Activated CD8-positive, alpha-beta memory T cell treated with anti-CD3 and anti-CD28 coated beads for 24 hours (primary cell): ENCODE results near the gene DHX30.
"Not testable (repeated sequence)": the region's sequence is repeated elsewhere in the genome, so short reads cannot be mapped to it uniquely, and the experiment has no call there.

Source experiments
- DNase-seq: peaks from one replicate; pipeline ENCODE4 v3.0.0-alpha.2; 2020

Gene DHX30

DNA sequence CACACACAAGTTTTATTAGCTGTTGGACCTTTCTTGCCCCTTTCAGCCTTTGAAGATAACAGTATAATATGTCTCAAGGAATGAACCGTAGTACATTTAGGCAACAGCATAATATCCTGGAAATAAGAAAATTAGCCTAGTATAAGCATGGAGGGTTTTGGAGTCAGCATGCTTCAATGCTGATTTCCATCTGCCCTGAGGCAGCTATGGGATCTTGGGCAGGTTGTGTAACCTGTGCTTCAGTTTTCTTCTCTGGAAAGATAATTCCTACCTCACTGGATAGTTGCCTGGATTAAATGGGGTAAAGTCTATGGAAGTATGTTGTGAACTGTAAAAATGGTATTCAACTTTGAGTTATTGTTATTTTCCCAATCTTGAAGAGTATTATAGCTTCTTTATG, 1.6 kb downstream of the DHX30 start:
- DNase-seq, result no peak

DNA sequence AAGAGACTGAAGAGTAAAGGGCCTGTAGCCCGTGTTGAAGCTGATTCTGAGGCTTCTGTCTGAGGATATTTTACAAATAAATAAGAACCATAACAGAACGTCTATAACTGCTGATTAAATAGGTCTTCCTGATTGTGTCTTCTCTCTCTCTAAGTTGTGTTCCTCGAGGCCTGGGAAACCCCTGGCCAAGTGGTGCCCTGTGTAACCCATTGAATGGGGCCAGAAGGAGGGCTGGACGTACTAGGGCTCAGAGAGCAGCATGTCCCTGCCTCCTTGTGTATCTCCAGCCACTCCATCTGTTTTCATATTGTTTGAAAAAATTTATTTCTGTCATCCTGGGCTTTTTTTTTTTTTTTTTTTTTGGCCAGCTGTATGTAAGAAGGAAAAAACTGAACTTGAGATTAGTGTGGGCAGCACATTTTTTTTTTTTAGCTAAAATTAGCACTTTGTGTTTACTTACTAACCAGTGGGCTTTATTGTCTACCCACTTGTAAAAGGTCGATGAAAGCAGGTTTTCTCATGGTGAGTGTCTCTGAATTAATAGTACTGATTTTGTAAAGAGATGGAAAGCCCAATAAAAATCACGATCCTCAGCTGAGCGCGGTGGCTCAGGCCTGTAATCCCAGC, 10.7 kb downstream of the DHX30 start:
- DNase-seq, result no peak

DNA sequence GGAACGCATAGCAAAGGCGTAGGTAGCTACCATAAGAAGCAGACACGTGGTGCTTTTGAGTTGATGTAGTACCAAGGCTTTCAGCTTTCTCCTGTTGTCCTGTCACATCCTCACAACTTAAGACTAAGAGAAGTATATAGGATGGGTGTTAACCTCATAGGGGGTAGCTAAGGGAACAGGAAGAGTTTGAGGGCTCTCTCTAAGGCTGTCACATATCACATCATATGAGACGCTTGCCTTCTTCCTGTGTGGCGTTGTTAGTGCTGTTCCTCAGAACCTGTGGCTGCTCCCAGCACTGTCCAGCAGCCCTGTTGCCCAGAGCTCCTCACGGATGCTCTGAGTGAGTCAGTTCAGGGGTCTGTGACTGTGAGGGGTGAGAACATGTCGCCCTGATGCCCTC, 14.7 kb downstream of the DHX30 start:
- no peak for DNase-seq

DNA sequence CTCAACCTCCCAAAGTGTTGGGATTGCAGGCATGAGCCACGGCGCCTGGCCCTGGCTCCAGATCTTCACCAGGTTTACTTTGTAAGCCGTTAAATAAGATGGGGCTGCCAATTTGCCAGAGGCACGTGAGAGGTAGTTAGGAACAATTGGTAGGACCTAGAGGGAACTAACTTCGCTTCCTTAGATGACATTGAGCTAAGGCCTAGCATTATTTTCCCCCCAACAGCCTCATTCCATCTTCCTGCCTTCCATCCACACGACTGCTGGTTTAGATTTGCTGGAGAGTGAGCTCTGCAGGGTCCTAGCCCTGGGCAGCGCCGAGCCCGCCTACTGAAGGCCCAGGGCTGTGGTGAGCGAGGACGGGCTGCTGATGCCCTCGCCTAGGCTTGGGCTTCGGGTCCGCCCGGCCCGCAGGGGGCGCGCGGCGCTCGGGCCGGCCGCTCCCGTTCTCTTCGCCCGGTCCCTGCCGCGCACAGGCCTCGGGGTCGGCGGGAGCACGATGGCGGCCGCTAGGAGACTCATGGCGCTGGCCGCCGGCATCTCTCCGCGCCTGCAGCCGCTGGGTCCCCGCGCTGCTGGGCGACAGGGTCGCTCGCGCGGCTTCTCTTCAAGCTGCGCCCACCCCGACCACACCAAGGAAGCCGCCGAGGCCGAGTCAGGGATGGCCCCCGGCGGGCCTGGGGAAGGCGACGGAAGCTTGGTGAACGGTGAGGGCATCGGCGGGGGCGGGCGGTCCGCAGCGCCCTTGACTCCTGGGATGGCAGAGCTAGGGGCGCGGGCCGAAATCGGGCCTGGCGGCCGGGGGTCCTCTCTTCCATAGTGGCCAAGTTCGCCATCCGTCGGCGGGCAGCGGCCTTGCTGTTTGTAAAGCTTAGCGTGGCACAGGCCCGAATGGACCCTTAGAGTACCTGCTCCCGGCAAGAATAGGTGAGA, 21.9 kb downstream of the DHX30 start:
- peak; percentile 90 for DNase-seq

DNA sequence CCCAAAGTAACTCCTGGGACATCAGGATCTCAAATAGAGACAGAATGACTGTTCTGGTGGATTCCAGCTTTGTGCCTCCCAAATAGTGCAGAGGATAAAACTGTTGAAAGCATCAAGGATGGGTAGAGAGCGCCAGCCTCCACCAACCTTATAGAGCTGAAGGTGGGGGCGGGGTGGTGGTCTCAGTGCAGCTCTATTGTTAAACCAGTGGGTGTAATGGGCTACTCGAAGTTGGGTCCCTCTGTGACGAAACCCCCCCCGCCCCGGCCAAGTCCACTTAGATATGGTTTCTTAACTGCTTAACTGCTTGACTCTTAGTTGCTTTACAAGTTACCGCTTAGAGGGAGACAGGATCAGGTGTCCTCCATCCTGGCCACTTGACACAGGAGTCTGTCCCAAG, 22.7 kb downstream of the DHX30 start:
- no peak for DNase-seq

DNA sequence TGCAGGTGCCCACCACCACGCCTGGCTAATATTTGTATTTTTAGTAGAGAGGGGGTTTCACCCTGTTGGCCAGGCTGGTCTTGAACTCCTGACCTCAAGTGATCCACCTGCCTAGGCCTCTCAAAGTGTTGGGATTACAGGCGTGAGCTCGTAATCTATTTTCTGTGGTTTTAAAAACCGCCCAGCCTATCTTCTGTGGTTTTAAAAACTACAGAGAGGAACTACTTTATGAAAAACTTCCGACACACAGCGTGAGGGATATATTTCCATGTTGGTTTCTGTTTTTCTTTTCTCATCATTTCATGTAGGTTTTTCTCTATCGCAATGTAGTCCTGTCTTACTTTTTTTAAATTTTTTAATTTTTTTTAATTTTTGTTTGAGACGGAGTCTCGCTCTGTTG, 26.5 kb downstream of the DHX30 start:
- not testable (repeated sequence) for DNase-seq

DNA sequence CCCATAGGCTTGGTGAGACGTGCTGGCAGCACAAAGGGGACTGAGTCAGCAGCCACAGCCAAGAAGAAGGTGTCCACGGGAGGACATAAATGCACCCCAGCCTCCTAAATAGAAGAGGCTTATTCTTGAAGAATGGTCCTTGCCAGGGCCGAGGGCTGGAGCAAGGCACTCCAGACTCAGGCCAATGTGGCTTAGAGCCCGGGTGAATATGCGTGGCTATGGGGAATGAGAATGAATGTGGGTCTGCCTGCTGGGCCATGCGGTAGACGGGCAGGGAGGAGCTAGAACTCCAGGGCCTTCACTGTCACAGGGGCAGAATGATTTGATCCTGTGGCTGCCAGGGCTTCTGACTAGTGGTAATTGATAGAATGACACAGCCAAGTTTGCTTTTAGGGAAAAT, 34.0 kb downstream of the DHX30 start:
- no peak for DNase-seq

DNA sequence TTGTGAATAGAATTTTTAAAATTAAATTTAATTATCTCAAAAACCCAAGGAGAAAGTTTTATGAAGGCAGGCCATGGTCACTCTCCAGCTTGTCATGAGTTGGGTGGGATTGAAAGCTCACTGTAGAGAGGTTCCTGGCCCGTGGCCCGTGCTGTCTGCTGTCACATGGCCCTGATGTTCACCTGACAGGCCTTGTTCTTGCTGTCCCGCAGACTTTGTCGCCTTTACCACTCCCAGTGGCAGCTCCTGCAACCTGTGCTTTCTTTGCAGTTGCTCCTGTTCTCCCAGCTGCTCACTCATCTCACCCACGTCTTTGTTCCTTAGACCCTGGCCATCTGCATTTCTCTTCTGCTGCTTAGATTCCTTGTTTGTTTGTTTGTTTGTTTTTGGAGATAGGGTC, 35.6 kb downstream of the DHX30 start:
- no peak for DNase-seq

DNA sequence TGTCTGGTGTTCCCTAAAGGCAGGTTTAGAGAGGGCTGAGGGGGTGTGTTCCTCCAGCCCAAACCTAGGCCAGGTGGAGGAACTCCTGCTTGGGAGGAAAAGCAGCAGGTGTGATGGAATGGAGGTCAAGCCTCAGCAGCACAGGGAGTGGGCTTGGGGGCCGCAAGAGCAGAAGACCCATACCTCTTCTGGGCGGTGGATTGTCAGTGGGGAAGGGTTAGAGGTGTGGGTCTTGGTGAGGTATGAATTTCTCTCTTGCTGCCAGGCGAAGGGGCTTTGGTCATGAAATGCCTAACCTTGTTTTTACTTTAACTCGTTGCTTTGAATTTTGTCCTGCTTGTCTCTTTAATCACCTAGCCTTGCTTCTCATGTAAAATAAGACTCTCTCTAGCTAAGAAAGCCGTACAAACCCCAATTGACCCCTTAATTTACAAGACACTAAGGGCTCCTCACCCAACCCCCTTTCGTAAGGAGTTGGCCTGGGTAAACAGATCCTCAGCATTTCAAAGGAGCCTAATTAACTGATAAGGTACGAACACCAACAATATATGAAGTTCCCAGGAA, 38.9 kb downstream of the DHX30 start:
- DNase-seq, result no peak

DNA sequence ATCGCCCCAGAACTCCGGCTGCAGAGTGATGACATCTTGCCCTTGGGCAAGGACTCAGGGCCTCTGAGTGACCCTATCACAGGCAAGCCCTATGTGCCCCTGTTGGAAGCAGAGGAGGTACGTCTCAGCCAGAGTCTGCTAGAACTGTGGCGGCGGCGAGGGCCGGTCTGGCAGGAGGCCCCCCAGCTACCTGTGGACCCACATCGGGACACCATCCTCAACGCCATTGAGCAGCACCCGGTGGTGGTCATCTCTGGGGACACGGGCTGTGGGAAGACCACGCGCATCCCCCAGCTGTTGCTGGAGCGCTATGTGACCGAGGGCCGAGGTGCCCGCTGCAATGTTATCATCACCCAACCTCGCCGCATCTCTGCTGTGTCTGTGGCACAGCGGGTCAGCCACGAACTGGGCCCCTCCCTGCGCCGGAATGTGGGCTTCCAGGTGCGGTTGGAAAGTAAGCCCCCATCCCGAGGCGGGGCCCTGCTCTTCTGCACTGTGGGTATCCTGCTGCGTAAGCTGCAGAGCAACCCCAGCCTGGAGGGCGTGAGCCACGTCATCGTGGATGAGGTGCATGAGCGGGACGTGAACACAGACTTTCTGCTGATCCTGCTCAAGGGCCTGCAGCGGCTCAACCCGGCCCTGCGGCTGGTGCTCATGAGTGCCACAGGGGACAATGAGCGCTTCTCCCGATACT, 43.4 kb downstream of the DHX30 start:
- DNase-seq, result no peak

DNA sequence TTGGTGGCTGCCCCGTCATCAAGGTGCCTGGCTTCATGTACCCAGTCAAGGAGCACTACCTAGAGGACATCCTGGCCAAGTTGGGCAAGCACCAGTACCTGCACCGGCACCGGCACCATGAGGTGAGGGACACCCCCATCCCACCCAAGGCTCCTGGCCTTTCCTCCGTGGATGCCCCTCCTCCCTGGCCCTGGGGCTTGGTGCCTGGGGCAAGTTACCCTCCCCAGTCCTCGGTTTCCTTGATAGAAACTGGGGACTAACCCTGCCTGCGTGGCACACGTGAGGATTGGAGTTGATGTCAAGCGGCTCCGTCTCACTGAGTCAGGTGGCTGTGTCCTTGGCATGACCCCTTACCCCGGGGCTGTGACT, 43.9 kb downstream of the DHX30 start:
- DNase-seq, result no peak

DNA sequence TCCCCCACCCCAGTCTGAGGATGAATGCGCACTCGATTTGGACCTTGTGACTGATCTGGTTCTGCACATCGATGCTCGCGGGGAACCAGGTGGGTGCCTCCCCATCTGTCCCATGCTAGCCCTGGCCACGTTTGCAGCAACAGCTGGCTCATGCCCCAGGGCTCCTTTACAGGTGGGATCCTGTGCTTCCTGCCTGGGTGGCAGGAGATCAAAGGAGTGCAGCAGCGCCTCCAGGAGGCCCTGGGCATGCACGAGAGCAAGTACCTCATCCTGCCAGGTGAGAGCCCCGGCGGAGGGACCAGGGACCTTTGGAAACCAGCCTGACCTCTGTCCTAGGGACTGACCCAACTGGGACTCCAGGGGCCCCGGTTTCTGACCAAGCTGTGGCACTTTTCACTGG, 44.3 kb downstream of the DHX30 start:
- no peak for DNase-seq

DNA sequence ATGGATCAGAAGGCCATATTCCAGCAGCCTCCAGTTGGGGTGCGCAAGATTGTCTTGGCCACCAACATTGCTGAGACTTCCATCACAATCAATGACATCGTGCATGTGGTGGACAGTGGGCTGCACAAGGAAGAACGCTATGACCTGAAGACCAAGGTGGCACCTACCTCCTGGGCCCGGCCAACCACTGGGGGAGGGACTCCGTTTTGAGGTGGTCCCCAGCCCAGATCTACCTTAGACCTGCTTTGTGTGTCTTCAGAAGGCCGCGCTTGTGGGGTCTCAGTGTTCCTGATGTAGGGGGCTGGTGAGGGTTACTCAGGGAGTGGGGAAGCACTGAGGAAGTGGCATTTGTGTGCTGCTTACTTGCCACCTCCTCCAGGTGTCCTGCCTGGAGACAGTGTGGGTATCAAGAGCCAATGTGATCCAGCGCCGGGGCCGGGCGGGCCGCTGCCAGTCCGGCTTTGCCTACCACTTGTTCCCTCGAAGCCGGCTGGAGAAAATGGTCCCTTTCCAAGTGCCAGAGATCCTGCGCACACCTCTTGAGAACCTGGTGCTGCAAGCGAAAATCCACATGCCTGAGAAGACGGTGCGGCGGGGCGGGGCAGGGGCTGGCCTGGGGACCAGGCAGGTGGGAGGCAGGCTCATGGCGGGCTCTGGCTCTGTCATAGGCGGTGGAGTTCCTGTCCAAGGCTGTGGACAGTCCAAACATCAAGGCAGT, 45.0 kb downstream of the DHX30 start:
- no peak for DNase-seq

DNA sequence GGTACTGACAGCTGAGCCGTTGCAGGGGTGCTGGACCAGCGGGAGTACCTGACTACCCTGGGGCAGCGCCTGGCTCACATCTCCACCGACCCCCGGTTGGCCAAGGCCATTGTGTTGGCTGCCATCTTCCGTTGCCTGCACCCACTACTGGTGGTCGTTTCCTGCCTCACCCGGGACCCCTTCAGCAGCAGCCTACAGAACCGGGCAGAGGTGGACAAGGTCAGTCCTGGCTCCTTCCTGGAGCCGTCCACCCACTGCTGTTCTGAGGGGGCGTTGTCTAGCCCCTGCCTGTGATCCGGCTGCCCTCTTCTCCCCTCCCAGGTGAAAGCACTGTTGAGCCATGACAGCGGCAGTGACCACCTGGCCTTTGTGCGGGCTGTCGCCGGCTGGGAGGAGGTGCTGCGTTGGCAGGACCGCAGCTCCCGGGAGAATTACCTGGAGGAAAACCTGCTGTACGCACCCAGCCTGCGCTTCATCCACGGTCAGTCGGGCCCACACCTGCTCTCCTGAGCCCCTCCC, 45.7 kb downstream of the DHX30 start:
- no peak for DNase-seq

DNA sequence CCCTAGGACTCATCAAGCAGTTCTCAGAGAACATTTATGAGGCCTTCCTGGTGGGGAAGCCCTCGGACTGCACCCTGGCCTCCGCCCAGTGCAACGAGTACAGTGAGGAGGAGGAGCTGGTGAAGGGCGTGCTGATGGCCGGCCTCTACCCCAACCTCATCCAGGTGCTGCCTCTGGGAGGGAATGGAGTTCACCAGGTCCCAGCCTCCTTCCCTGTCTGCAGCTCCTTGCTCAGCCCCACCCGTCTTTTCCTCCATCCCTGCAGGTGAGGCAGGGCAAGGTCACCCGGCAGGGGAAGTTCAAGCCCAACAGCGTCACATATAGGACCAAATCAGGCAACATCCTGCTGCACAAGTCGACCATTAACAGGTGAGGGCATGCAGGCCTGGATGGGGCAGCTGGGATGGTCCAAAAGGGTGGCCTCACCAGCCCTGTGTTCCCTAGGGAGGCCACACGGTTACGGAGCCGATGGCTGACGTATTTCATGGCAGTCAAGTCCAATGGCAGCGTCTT, 46.3 kb downstream of the DHX30 start:
- no peak for DNase-seq

DNA sequence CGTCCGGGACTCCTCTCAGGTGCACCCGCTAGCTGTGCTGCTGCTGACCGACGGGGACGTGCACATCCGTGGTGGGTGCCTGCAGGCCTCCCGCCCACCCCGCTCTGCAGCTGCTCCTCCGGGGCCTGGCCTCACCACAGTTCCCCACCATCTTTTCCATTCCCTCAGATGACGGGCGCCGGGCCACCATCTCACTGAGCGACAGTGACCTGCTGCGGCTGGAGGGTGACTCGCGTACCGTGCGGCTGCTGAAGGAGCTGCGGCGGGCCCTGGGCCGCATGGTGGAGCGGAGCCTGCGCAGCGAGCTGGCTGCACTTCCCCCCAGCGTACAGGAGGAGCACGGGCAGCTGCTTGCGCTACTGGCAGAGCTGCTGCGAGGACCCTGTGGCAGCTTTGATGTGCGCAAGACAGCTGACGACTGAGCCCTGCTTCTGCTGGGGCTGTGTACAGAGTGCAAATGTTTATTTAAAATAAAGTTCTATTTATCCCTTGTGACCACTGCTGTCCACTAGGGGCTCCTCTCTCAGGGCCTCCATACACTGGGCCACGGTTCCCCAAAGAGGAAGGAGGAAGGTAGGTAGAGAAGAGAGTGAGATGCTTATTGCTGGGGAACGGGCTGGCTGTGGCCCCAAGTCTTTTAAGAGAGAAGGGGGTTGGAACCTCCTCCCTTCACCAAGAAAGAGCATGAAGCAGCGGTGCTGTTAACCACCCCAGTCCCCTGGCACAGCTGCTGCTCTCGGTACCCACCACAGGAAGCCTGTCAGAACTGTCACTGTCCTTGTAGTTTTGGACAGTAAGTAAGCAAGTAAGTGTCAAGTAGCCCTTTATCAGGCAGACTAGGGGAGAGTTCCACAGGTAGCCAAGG, 47.0 kb downstream of the DHX30 start:
- no peak for DNase-seq

DNA sequence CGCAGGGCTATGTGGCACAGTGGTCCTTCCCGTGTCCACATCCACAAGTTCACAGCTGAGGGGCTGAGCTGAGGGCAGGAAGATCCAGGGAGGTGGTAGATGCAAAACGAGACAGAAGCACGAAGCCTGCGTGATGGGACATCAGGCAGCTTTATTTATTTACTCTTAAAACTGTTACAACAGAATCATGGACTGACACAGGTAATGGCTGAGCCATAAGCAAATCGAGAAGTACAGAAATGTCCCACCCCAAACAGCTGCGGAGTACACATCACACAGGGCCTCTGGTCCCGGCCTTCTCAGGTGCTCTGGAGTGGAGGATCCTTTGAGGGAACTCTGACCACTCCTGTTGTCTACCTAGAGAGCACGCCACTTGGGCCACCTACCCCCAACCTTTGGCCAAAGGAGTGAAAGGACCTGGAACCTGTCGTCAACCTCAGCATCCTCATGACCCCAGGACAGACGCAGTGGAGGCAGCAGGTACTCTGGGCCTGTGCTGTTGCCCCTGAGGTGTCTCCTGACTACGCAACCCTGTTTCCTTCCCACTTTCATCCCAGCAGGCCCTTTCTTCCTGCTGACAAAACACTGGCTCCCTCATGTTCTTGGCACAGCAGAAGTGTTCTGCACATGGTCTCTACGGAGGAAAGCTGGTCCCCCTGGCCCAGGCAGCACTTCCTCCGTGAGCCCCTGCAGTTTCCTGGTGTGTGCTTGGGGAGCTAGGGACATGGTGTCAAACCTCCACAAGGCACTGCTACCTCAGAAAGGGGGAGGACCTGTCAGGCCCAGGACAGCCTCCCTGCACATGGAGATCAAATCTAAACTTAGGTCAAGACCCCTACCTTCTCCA, 47.8 kb downstream of the DHX30 start:
- DNase-seq, result no peak

DNA sequence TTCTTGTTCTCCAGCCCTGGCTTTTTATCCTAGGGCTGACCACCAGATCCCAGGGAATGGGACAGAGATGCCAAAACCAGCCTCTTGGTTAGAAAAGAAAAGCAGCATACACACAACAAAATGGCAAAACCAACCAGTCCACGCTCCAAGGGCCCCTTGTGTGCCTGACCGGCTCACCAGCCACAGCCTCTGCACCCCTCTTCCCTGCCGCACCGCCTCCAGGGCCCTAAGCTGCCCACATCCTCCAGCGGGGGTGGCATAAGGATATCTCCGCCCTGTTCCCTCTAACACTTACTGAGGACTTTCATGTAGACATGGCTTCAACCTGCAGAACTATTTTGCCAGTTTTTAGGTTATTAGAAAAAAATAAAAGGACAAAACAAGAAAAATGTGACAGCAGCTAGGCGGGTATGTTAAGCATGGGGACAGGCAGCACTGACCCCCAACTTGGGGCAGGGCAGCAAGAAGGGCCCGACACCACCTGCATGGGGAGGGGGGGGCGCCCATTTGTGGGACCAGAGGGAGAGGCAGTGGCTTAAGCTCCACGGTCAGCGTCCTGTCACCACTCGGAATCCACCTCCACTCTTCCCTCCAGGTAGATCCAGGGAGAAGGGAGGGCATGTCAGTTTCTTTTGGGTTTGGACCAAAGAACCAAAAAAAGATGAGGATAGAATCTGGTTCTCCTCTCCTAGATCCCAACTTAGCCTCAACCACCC, 49.1 kb downstream of the DHX30 start:
- DNase-seq, result no peak
